Breast epithelium (tissue), 3 donors: ENCODE measurements around the gene PTPRO.

Source experiments
- CTCF ChIP-seq, 3 donors: fragments of 450-650 bp; IDR thresholded peaks; one replicate each; pipeline ENCODE4 v1.5.1; 2016 to 2017; ENCODE audit warnings: antibody characterized with exemption in 3 of 3, mild to moderate bottlenecking in 3 of 3, moderate library complexity in 3 of 3
- POLR2A ChIP-seq: fragments of 450-650 bp; IDR thresholded peaks from one replicate; pipeline ENCODE4 v1.6.1; 2016; ENCODE audit warnings: antibody characterized with exemption, mild to moderate bottlenecking, moderate library complexity
- POLR2AphosphoS5 ChIP-seq, 3 donors: sonication (generic); formaldehyde crosslinking; IDR thresholded peaks; one replicate each; pipeline ENCODE4 v1.6.1; 2017; ENCODE audit warnings: antibody characterized with exemption in 3 of 3

- TF ChIP-seq CTCF (IDR thresholded peaks at IDR 0.05) (no peak), POLR2AphosphoS5 (IDR thresholded peaks at IDR 0.05) (no peak), POLR2A (no peak)
These were observed 310.9 kb downstream of the PTPRO start for GRCh38 chr12:15633201-15633600.
